GM13977 (cell line): ENCODE results near the gene CACNA2D3.

Experiments
- DNase-seq: peaks from one replicate; pipeline ENCODE4 v3.0.0; 2012; ENCODE audit warnings: low spot score
- CTCF ChIP-seq: IDR thresholded peaks from 2 replicates; pipeline ENCODE4 v1.5.1; 2012; ENCODE audit warnings: mild to moderate bottlenecking, control low read depth; ENCODE audit not compliant: insufficient read depth; ENCODE audit errors: extremely low read depth, missing control alignments
- in situ Hi-C: fragments of 300-500 bp; cut with MboI; formaldehyde crosslinking; loops from one replicate; pipeline ENCODE4 v1.12.0; 2022; ENCODE audit warnings: low sequenced_read_pairs, low pct_unique_long_range_greater_than_20kb, mixed read lengths, inconsistent platforms; ENCODE audit not compliant: unreplicated experiment

The CACNA2D3 gene

GRCh38 chr3:54530944-54531343 is 408.6 kb downstream of the CACNA2D3 start:
- no peak for DNase-seq
- no peak for TF ChIP-seq CTCF
- in situ Hi-C loops = no loop called here

- no peak for TF ChIP-seq CTCF
- in situ Hi-C loops = no loop called here
- no peak for DNase-seq
Measured at GRCh38 chr3:54531741-54532140, 409.4 kb downstream of the CACNA2D3 start.

- TF ChIP-seq CTCF = no peak
- DNase-seq = no peak
- in situ Hi-C loops = no loop called here
Measured at GRCh38 chr3:54533856-54534255, 411.5 kb downstream of the CACNA2D3 start.

DNA sequence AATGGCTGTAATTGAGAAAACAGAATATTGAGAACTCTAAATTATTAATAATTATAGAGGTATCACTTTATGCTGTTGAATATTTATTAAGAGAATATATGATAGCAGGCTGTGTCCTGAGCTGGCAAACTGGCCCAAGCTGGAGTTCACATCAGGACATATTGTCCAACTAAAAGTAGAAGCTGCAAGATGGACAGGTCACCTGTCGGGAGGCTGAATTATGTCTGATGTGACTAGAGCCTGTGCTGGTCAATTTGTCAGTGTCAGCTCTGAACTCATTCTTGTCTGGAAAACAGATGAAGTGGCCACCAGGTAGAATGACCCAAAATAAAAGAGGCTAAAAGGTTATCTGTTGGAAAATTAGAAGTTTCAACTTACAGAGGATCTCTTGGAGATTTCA is 413.3 kb downstream of the CACNA2D3 start:
- TF ChIP-seq CTCF = no peak
- no peak for DNase-seq
- in situ Hi-C loops = no loop called here

- in situ Hi-C loops = no loop called here
- no peak for DNase-seq
- TF ChIP-seq CTCF = no peak
Measured at GRCh38 chr3:54536450-54536849, 414.1 kb downstream of the CACNA2D3 start.

DNA sequence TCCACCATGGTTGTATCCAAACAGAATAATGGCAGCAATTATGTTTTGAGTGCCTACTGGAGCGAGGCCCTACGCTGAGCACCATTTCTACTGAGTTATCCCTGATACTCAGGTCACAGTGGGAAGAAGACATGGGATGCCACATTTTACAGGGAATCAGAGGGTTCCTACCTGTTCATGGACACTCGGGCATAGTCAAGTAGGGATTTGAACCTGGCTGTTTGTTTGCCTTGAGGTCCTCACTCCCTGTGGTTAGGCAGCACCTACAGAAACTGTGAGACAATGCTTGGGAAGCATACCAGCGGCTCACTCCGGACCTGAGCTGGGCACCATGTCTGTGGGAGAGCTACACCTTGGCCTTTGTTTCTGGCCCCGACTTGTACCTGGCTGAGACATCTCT is 415.2 kb downstream of the CACNA2D3 start:
- no peak for TF ChIP-seq CTCF
- in situ Hi-C loops = no loop called here

DNA sequence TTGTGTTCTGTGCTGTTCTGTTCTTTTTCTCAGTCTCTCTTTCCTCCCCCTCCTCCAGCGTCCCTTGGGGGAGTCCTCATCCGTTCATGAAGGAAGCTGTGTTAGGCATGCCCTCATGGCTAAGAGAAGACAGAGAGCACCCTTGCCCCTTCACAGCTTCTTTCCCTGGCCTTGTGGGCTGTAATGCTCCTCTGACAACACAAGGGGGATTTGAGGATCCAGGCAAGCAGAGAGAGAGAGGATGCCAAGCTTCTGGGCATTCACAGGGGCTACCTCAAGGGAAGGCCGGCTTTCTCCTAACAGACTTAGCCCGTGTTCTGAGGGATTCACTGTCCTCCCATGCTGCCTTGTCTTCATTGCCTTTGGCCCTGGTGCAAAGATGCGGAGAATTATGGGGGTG is 416.0 kb downstream of the CACNA2D3 start:
- in situ Hi-C loops = no loop called here
- DNase-seq = no peak
- no peak for TF ChIP-seq CTCF

More for the DNA sequence above, 415.2 kb downstream of the CACNA2D3 start:
- no peak for DNase-seq
